ENCODE data around the gene CHST8.

CHST8 gene

GRCh38 chr19:33800012-33800680 is 178.4 kb downstream of the CHST8 start:
- DNase-seq (ENCODE audit: low read depth), result no peak
- no peak for TF ChIP-seq CTCF (IDR thresholded peaks at IDR 0.05; ENCODE audit: low read depth, low read length, missing control alignments)
- in situ Hi-C loops (cut with HindIII; ENCODE audit: low sequenced_read_pairs), result no loop called here
- no peak overlapping the region for H3K4me3 ChIP-seq (ENCODE audit: low read depth, low read length)

- in situ Hi-C loops (cut with HindIII; ENCODE audit: low sequenced_read_pairs), result no loop called here
- TF ChIP-seq CTCF (IDR thresholded peaks at IDR 0.05; ENCODE audit: low read depth, low read length, missing control alignments), result no peak
- H3K4me3 ChIP-seq (ENCODE audit: low read depth, low read length), result no peak overlapping the region
- DNase-seq (ENCODE audit: low read depth), result no peak
Observed at GRCh38 chr19:33801411-33801810, 179.7 kb downstream of the CHST8 start.

- H3K4me3 ChIP-seq (ENCODE audit: low read depth, low read length), result no peak overlapping the region
- no peak for DNase-seq (ENCODE audit: low read depth)
- in situ Hi-C loops (cut with HindIII; ENCODE audit: low sequenced_read_pairs), result no loop called here
- TF ChIP-seq CTCF (IDR thresholded peaks at IDR 0.05; ENCODE audit: low read depth, low read length, missing control alignments), result no peak
Observed at GRCh38 chr19:33802001-33802400, 180.2 kb downstream of the CHST8 start.

GRCh38 chr19:33802801-33803200 is 181.0 kb downstream of the CHST8 start:
- no peak overlapping the region for H3K4me3 ChIP-seq (ENCODE audit: low read depth, low read length)
- in situ Hi-C loops (cut with HindIII; ENCODE audit: low sequenced_read_pairs), result no loop called here
- no peak for DNase-seq (ENCODE audit: low read depth)
- TF ChIP-seq CTCF (IDR thresholded peaks at IDR 0.05; ENCODE audit: low read depth, low read length, missing control alignments), result no peak

GRCh38 chr19:33803383-33803782 is 181.6 kb downstream of the CHST8 start:
- no peak for TF ChIP-seq CTCF (IDR thresholded peaks at IDR 0.05; ENCODE audit: low read depth, low read length, missing control alignments)
- DNase-seq (ENCODE audit: low read depth), result no peak
- in situ Hi-C loops (cut with HindIII; ENCODE audit: low sequenced_read_pairs), result no loop called here
- H3K4me3 ChIP-seq (ENCODE audit: low read depth, low read length), result no peak overlapping the region

- TF ChIP-seq CTCF (IDR thresholded peaks at IDR 0.05; ENCODE audit: low read depth, low read length, missing control alignments), result no peak
- in situ Hi-C loops (cut with HindIII; ENCODE audit: low sequenced_read_pairs), result no loop called here
- peak; percentile 57 for DNase-seq (ENCODE audit: low read depth)
- H3K4me3 ChIP-seq (ENCODE audit: low read depth, low read length), result no peak overlapping the region
Observed at GRCh38 chr19:33804021-33804799, 182.5 kb downstream of the CHST8 start.
